ENCODE measurements around the gene ZNF665. TPM values are rescaled to one million over a fixed set of nuclear protein-coding genes. Genes with fewer than 3 reads are reported as not detected.
"Not testable (repeated sequence)": the region's sequence is repeated elsewhere in the genome, so short reads cannot be mapped to it uniquely, and the experiment has no call there.

Gene ZNF665
- total and polyA plus RNA-seq, 4 donors, result 4.5 to 8.5 (median 5.9) TPM

- WGBS (ENCODE audit: insufficient coverage), result 88% methylated on average over 3 of the region's 4 CpGs
- Histone ChIP-seq H3K4me3 (ENCODE audit: low read depth, low read length) (no peak overlapping the region), H3K36me3 (ENCODE audit: control insufficient read depth, insufficient read depth, low read length) (peaks cover 2% of the 10 kb centered on the region), H3K27ac (ENCODE audit: low read depth, low read length) (no peak overlapping the region), H3K4me1 (ENCODE audit: control insufficient read depth, insufficient read depth, low read length) (peaks cover 12% of the 10 kb centered on the region), H3K9me3 (ENCODE audit: control insufficient read depth, insufficient read depth, low read length) (no peaks in the 10 kb centered on the region), H3K27me3 (ENCODE audit: control insufficient read depth, insufficient read depth, low read length) (no peaks in the 10 kb centered on the region)
- DNase-seq (ENCODE audit: low read depth in 4 of 6, low spot score in 6 of 6), result no peak
These were observed 62.0 kb downstream of the ZNF665 start for GRCh38 chr19:53131085-53131590.

- H3K27ac ChIP-seq (ENCODE audit: low read depth, low read length), result no peak overlapping the region
- H3K27me3 ChIP-seq (ENCODE audit: control insufficient read depth, insufficient read depth, low read length), result no peaks in the 10 kb centered on the region
- H3K36me3 ChIP-seq (ENCODE audit: control insufficient read depth, insufficient read depth, low read length), result peaks cover 2% of the 10 kb centered on the region
- no peak overlapping the region for H3K4me3 ChIP-seq (ENCODE audit: low read depth, low read length)
- WGBS (ENCODE audit: insufficient coverage), result 91% methylated on average over 3 of the region's 7 CpGs
- H3K9me3 ChIP-seq (ENCODE audit: control insufficient read depth, insufficient read depth, low read length), result no peaks in the 10 kb centered on the region
- H3K4me1 ChIP-seq (ENCODE audit: control insufficient read depth, insufficient read depth, low read length), result peaks cover 12% of the 10 kb centered on the region
- DNase-seq (ENCODE audit: low read depth in 4 of 6, low spot score in 6 of 6), result no peak
These were observed 62.7 kb downstream of the ZNF665 start for GRCh38 chr19:53130506-53130905.

GRCh38 chr19:53126733-53127526, 66.2 kb downstream of the ZNF665 start:
- DNase-seq (ENCODE audit: low read depth in 4 of 6, low spot score in 6 of 6); H3K27me3 ChIP-seq (ENCODE audit: control insufficient read depth, insufficient read depth, low read length); H3K27ac ChIP-seq (ENCODE audit: low read depth, low read length); H3K4me3 ChIP-seq (ENCODE audit: low read depth, low read length); H3K4me1 ChIP-seq (ENCODE audit: control insufficient read depth, insufficient read depth, low read length); H3K9me3 ChIP-seq (ENCODE audit: control insufficient read depth, insufficient read depth, low read length): not testable (repeated sequence)
- peaks cover 15% of the 10 kb centered on the region for H3K36me3 ChIP-seq (ENCODE audit: control insufficient read depth, insufficient read depth, low read length)
- WGBS (ENCODE audit: insufficient coverage), result 79% methylated on average over 8 of the region's 15 CpGs

- no peak overlapping the region for H3K27ac ChIP-seq (ENCODE audit: low read depth, low read length)
- no peaks in the 10 kb centered on the region for H3K27me3 ChIP-seq (ENCODE audit: control insufficient read depth, insufficient read depth, low read length)
- peaks cover 15% of the 10 kb centered on the region for H3K36me3 ChIP-seq (ENCODE audit: control insufficient read depth, insufficient read depth, low read length)
- no peaks in the 10 kb centered on the region for H3K9me3 ChIP-seq (ENCODE audit: control insufficient read depth, insufficient read depth, low read length)
- H3K4me3 ChIP-seq (ENCODE audit: low read depth, low read length), result no peak overlapping the region
- H3K4me1 ChIP-seq (ENCODE audit: control insufficient read depth, insufficient read depth, low read length), result no peaks in the 10 kb centered on the region
- 86% methylated on average over 4 of the region's 7 CpGs for WGBS (ENCODE audit: insufficient coverage)
- DNase-seq (ENCODE audit: low read depth in 4 of 6, low spot score in 6 of 6), result no peak
These were observed 69.8 kb downstream of the ZNF665 start for GRCh38 chr19:53123400-53123799.

Other genes starting within 250 kb of the ZNF665 start
- gene ZNF816, start 230.5 kb downstream of the ZNF665 start, total RNA-seq, result 10 to 100 TPM; 12.0 to 13.6 TPM
- 1 to 10 TPM; 5.1 to 7.1 TPM for gene ZNF816, start 230.5 kb downstream of the ZNF665 start, polyA plus RNA-seq (ENCODE audit: insufficient read length in 2 of 2)
- gene ERVV-1, start 179.4 kb downstream of the ZNF665 start, total RNA-seq, result not detected
- gene ERVV-1, start 179.4 kb downstream of the ZNF665 start, polyA plus RNA-seq (ENCODE audit: insufficient read length in 2 of 2), result under 1 TPM in 1 of 2 donors, not detected in 1; 0.12 TPM
- gene ERVV-2, start 148.6 kb downstream of the ZNF665 start, total RNA-seq, result under 1 TPM in 1 of 2 donors, not detected in 1; 0.06 TPM
- not detected for gene ERVV-2, start 148.6 kb downstream of the ZNF665 start, polyA plus RNA-seq (ENCODE audit: insufficient read length in 2 of 2)
- gene ZNF160, start 89.9 kb downstream of the ZNF665 start, total RNA-seq, result 10 to 100 TPM; 42.0 to 47.4 TPM
- gene ZNF160, start 89.9 kb downstream of the ZNF665 start, polyA plus RNA-seq (ENCODE audit: insufficient read length in 2 of 2), result 10 to 100 TPM; 22.4 to 28.6 TPM
- gene ZNF415, start 60.4 kb downstream of the ZNF665 start, total RNA-seq, result 10 to 100 TPM; 27.3 to 35.0 TPM
- 10 to 100 TPM; 32.6 to 41.0 TPM for gene ZNF415, start 60.4 kb downstream of the ZNF665 start, polyA plus RNA-seq (ENCODE audit: insufficient read length in 2 of 2)
- gene ZNF347, start 34.3 kb downstream of the ZNF665 start, total RNA-seq, result 10 to 100 TPM; 18.2 to 21.3 TPM
- 10 to 100 TPM in 1 of 2 donors, 1 to 10 TPM in 1; 9.7 to 16.5 TPM for gene ZNF347, start 34.3 kb downstream of the ZNF665 start, polyA plus RNA-seq (ENCODE audit: insufficient read length in 2 of 2)
- 10 to 100 TPM; 43.0 to 47.9 TPM for gene ZNF677, start 61.5 kb upstream of the ZNF665 start, total RNA-seq
- gene ZNF677, start 61.5 kb upstream of the ZNF665 start, polyA plus RNA-seq (ENCODE audit: insufficient read length in 2 of 2), result 10 to 100 TPM; 39.2 to 42.6 TPM
- gene VN1R2, start 64.9 kb upstream of the ZNF665 start, total RNA-seq, result under 1 TPM in 1 of 2 donors, not detected in 1; 0.11 TPM
- gene VN1R2, start 64.9 kb upstream of the ZNF665 start, polyA plus RNA-seq (ENCODE audit: insufficient read length in 2 of 2), result under 1 TPM in 1 of 2 donors, not detected in 1; 0.12 TPM
- not detected for gene VN1R4, start 74.4 kb upstream of the ZNF665 start, total RNA-seq
- gene VN1R4, start 74.4 kb upstream of the ZNF665 start, polyA plus RNA-seq (ENCODE audit: insufficient read length in 2 of 2), result not detected
- gene ZNF845, start 140.4 kb upstream of the ZNF665 start, total RNA-seq, result 10 to 100 TPM; 11.5 to 11.7 TPM
- gene ZNF845, start 140.4 kb upstream of the ZNF665 start, polyA plus RNA-seq (ENCODE audit: insufficient read length in 2 of 2), result 1 to 10 TPM; 4.8 to 5.9 TPM
- gene ZNF525, start 172.3 kb upstream of the ZNF665 start, total RNA-seq, result 10 to 100 TPM; 12.2 to 14.8 TPM
- 1 to 10 TPM; 4.0 to 5.9 TPM for gene ZNF525, start 172.3 kb upstream of the ZNF665 start, polyA plus RNA-seq (ENCODE audit: insufficient read length in 2 of 2)
- gene ZNF765, start 201.8 kb upstream of the ZNF665 start, total RNA-seq, result 10 to 100 TPM; 16.3 to 16.4 TPM
- gene ZNF765, start 201.8 kb upstream of the ZNF665 start, polyA plus RNA-seq (ENCODE audit: insufficient read length in 2 of 2), result 10 to 100 TPM; 11.3 to 13.2 TPM
- 10 to 100 TPM in 1 of 2 donors, 1 to 10 TPM in 1; 8.7 to 13.4 TPM for gene ZNF761, start 238.6 kb upstream of the ZNF665 start, total RNA-seq
- 1 to 10 TPM; 9.4 to 9.5 TPM for gene ZNF761, start 238.6 kb upstream of the ZNF665 start, polyA plus RNA-seq (ENCODE audit: insufficient read length in 2 of 2)